ENCODE measurements around the gene LSS.
"Not testable (repeated sequence)": the region's sequence is repeated elsewhere in the genome, so short reads cannot be mapped to it uniquely, and the experiment has no call there.

GRCh38 chr21:46176443-46177129, 52.0 kb downstream of the LSS start:
- not testable (repeated sequence) for TF ChIP-seq POLR2AphosphoS5, CTCF, POLR2A, EP300 (IDR thresholded peaks at IDR 0.05)
